CD4-positive, alpha-beta T cell treated with Interleukin-6 for 4 hours (primary cell): Measurements from ENCODE around the gene TMEM154.

ENCODE experiments used
- DNase-seq: peaks from one replicate; pipeline ENCODE4 v3.0.0-alpha.2; 2020; ENCODE audit warnings: mixed read lengths

The TMEM154 gene

GRCh38 chr4:152679414-152680281 lies at the start of gene TMEM154:
Gene TMEM154 (minus strand): TSS chr4:152679997. CDS start chr4:152679933, 64 bp downstream.
- peak; percentile 77 for DNase-seq

- DNase-seq = no peak
These were observed 49.7 kb upstream of the TMEM154 start for GRCh38 chr4:152729466-152729865.

GRCh38 chr4:152728343-152728742 lies 48.5 kb upstream of the TMEM154 start:
- DNase-seq = no peak

- DNase-seq = no peak
These were observed 48.0 kb upstream of the TMEM154 start for GRCh38 chr4:152727784-152728183.

GRCh38 chr4:152724494-152724893 lies 44.7 kb upstream of the TMEM154 start:
- no peak for DNase-seq

- DNase-seq = no peak
These were observed 43.4 kb upstream of the TMEM154 start for GRCh38 chr4:152723236-152723635.

GRCh38 chr4:152719801-152720556 lies 40.2 kb upstream of the TMEM154 start:
- no peak for DNase-seq

- DNase-seq = no peak
These were observed 39.5 kb upstream of the TMEM154 start for GRCh38 chr4:152719291-152719690.

GRCh38 chr4:152715076-152715475 lies 35.3 kb upstream of the TMEM154 start:
- no peak for DNase-seq

GRCh38 chr4:152713951-152714705 lies 34.3 kb upstream of the TMEM154 start:
- DNase-seq = no peak

GRCh38 chr4:152709675-152710438 lies 30.1 kb upstream of the TMEM154 start:
- DNase-seq = no peak

- no peak for DNase-seq
These were observed 29.0 kb upstream of the TMEM154 start for GRCh38 chr4:152708796-152709195.

GRCh38 chr4:152708361-152708760 lies 28.6 kb upstream of the TMEM154 start:
- DNase-seq = no peak

GRCh38 chr4:152707632-152708031 lies 27.8 kb upstream of the TMEM154 start:
- no peak for DNase-seq

GRCh38 chr4:152705903-152706302 lies 26.1 kb upstream of the TMEM154 start:
- no peak for DNase-seq

- no peak for DNase-seq
These were observed 25.0 kb upstream of the TMEM154 start for GRCh38 chr4:152704788-152705187.

- DNase-seq = no peak
These were observed 20.4 kb upstream of the TMEM154 start for GRCh38 chr4:152700151-152700550.

- DNase-seq = no peak
These were observed 19.5 kb upstream of the TMEM154 start for GRCh38 chr4:152699313-152699712.

- no peak for DNase-seq
These were observed 18.3 kb upstream of the TMEM154 start for GRCh38 chr4:152698089-152698499.

- no peak for DNase-seq
These were observed 17.7 kb upstream of the TMEM154 start for GRCh38 chr4:152697284-152698088.

GRCh38 chr4:152696764-152697261 lies 17.0 kb upstream of the TMEM154 start:
- DNase-seq = peak; percentile 49
